Lower leg skin (tissue), 3 donors: ENCODE results near the gene TENT4A.

Experiments used
- CTCF ChIP-seq, 3 donors: fragments of 450-650 bp; IDR thresholded peaks; one replicate each; pipeline ENCODE4 v1.5.1; 2016; ENCODE audit warnings: antibody characterized with exemption in 3 of 3, mild to moderate bottlenecking in 3 of 3, moderate library complexity in 2 of 3
- POLR2A ChIP-seq, 2 donors: fragments of 450-650 bp; IDR thresholded peaks; one replicate each; pipeline ENCODE4 v1.6.1; 2016 to 2017; ENCODE audit warnings: antibody characterized with exemption in 2 of 2, mild to moderate bottlenecking in 1 of 2, moderate library complexity in 1 of 2

DNA sequence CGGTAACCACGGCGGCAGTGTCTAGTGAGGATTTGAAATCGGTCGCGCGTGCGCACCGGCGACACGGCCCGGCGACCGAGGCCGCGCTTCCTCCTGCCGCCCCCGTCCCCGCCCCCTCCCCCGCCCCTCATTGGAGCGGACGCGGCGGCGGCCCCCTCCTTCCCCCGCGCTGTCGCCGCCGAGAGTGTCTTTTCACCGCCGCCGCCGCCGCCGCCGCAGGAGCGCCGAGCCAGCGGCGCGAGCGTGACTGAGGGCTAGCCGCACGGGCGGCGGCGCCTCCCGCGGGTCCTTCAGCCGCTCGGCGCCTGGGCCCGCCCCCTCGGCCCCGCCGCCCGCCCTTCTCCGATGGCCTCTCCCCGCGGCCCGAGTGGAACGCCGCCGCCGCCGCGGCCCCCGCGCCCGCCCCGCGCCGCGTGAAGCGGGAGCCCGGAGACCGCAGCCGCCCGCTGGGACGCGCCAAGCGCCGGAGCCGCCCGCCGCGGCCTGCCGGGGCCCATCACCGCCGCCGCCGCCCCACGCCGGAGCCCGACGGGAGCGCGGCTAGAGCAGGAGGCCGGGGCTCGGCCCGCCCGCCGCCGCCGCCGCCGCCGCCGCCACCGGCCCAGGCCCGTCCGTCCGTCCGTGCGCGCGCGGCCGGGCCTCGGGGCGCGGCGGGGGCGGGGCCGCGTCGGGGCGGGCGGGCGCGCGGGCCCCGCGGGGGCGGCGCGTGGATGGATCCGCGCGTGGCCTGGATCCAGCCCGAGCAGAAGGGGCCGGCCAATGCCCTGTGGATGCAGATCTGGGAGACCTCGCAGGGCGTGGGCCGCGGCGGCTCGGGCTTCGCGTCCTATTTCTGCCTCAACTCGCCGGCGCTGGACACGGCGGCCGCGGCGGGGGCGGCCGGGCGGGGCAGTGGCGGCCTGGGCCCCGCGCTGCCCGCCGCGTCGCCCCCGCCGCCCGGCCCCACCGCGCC lies at the start of gene TENT4A:
- no peak for TF ChIP-seq CTCF (IDR thresholded peaks at IDR 0.05)
- TF ChIP-seq POLR2A (IDR thresholded peaks at IDR 0.05) = peak in 1 of 2 donors; percentile 24
